HL-60/S4 treated with retinoic acid at 250 ng/mL for 4 days and 3 days (cell line): ENCODE measurements around the gene HSPA5.
"Not testable (repeated sequence)": the region's sequence is repeated elsewhere in the genome, so short reads cannot be mapped to it uniquely, and the experiment has no call there.

Experiments used
- in situ Hi-C: fragments of 300-500 bp; cut with MboI; formaldehyde crosslinking; loops from 2 replicates; pipeline ENCODE4 v1.7.0; 2022; ENCODE audit warnings: low sequenced_read_pairs

HSPA5 gene

DNA sequence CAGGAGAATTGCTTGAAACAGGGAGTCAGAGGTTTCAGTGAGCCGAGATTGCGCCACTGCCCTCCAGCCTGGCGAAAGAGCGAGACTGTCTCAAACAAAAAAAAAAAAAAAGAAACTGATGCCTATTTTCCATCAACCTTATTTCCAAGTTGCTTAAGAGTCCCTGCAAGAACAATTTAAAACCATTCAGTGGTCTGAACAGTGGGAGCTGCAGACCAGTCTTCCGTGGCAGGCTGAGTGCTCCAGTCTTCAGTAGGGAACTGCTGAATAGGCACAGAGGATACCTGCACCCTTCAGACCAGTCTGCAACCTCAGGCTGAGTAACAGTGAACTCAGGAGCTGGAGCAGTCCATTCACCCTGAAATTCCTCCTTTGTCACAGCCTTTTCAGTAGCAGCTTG lies 46.7 kb downstream of the HSPA5 start:
- in situ Hi-C loops, result not testable (repeated sequence)

DNA sequence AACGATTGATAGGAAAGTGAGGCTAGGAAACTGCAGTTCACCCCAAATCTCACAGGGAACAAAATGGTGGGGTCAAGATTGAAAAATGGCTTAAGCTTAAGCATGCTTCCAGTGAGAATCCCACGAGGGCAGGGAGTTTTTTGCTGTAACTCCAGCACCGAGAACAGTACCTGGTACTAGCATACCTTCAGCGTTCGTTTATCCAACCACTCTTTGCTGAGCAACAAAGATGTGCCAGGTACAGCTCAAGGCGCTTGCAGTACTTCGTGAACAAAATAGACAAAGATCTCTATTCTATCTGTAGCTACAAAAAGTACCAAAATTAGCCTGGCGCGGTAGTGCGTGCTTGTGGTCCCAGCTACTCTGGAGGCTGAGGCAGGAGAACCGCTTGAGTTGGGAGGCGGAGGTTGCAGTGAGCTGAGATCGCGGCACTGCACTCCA lies 50.8 kb downstream of the HSPA5 start:
- in situ Hi-C loops, result no loop called here

DNA sequence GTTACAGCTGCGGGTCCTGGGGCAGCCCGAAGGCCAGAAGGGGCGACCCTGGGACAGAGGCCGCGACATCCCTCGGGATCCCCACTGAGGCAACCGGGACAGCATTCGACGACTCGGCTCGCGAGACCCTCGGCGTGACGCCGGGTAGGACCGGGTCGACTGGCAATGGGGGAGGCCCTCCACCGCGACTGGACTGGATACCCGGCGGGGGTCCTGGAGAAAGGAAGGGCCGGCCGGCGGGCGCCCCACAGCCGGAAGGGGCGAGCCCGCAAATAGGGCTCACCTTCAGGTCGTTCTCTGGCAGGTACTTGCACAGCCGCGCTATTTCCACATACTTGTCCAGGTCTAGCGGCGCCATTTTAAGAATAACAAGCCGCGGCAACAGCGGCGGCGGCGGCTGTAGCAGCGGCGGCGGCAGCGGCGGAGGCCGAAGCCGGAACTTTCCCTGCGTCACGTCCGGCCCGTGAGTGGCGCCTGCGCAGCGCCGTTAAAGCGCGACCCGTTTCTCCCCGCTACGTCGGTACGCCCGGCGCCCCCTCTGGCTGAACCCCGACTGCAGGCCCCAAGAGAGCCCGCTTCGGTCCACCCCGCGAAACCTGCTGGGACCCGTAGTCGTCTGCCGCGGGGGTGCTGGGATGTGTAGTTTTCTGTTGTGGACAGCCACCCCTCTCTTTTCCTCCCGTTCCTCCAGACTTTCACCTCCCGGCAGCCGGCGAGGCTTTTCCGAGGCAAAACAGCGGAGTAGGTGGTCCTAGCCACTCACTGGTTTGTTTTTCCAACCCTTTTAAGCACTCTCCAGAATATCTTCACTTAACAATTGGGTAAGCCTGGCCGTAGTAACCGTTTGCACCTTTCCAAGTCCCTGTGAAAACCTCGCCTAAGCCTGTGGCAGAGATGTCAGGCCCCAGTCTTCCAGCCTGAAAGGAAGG lies 51.5 kb downstream of the HSPA5 start, which contains the start of gene PPP6C:
Gene PPP6C (minus strand): TSS at position 443 of the 929 bp plus-strand sequence. CDS start 85 bp downstream, at position 358.
- in situ Hi-C loops, result no loop called here

DNA sequence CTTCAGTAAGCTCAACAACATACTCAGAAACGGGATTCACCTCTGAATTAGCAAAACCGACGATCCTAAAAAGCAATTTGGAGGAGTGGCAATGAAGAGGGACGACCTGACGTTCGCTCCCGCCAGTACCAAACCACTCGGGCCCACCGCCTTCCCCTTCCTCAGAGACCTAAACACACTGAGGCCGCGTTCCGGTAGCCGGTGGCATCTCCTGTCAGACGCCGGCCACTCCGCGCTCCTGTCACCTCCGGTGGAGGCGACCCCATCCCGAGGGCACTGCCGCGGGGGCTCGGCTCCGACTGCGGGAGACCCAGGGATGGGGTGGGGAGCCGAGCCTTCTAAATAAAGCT lies 52.2 kb downstream of the HSPA5 start:
- in situ Hi-C loops, result no loop called here
